HG02763 (cell line): ENCODE results near the gene NEBL.

Experiments used
- ATAC-seq: cut with Tn5 transposase; IDR thresholded peaks from one replicate; pipeline ENCODE4 v1.9.1; 2021; ENCODE audit warnings: mild to moderate bottlenecking, moderate library complexity; ENCODE audit not compliant: unreplicated experiment

Gene NEBL

GRCh38 chr10:20870834-20871233 is 26.3 kb downstream of the NEBL start:
- no peak for ATAC-seq

GRCh38 chr10:20863008-20863407 is 34.1 kb downstream of the NEBL start:
- no peak for ATAC-seq

- ATAC-seq: no peak
These were observed 38.6 kb downstream of the NEBL start for GRCh38 chr10:20858292-20859124.

- ATAC-seq: no peak
These were observed 40.6 kb downstream of the NEBL start for GRCh38 chr10:20856484-20856883.

- ATAC-seq: no peak
These were observed 41.6 kb downstream of the NEBL start for GRCh38 chr10:20855398-20856038.

- no peak for ATAC-seq
These were observed 43.8 kb downstream of the NEBL start for GRCh38 chr10:20853276-20853675.

- no peak for ATAC-seq
These were observed 44.8 kb downstream of the NEBL start for GRCh38 chr10:20852303-20852702.

- no peak for ATAC-seq
These were observed 49.6 kb downstream of the NEBL start for GRCh38 chr10:20847512-20847911.

- ATAC-seq: no peak
These were observed 50.8 kb downstream of the NEBL start for GRCh38 chr10:20846263-20846662.

- no peak for ATAC-seq
These were observed 55.7 kb downstream of the NEBL start for GRCh38 chr10:20841419-20841818.

- no peak for ATAC-seq
These were observed 57.2 kb downstream of the NEBL start for GRCh38 chr10:20839910-20840309.

- no peak for ATAC-seq
These were observed 58.0 kb downstream of the NEBL start for GRCh38 chr10:20839141-20839540.

GRCh38 chr10:20836401-20836800 is 60.7 kb downstream of the NEBL start:
- ATAC-seq: no peak

- ATAC-seq: no peak
These were observed 61.8 kb downstream of the NEBL start for GRCh38 chr10:20835335-20835734.

- no peak for ATAC-seq
These were observed 62.3 kb downstream of the NEBL start for GRCh38 chr10:20834825-20835224.

- no peak for ATAC-seq
These were observed 74.3 kb downstream of the NEBL start for GRCh38 chr10:20822825-20823224.

GRCh38 chr10:20817646-20818045 is 79.5 kb downstream of the NEBL start:
- ATAC-seq: no peak

- no peak for ATAC-seq
These were observed 80.0 kb downstream of the NEBL start for GRCh38 chr10:20817116-20817515.

GRCh38 chr10:20814116-20814515 is 83.0 kb downstream of the NEBL start:
- no peak for ATAC-seq

GRCh38 chr10:20811131-20811530 is 86.0 kb downstream of the NEBL start:
- ATAC-seq: no peak

- no peak for ATAC-seq
These were observed 87.5 kb downstream of the NEBL start for GRCh38 chr10:20809631-20810030.

GRCh38 chr10:20806487-20806886 is 90.6 kb downstream of the NEBL start:
- ATAC-seq: no peak
